Measurements from ENCODE around the gene ENPP4.

Gene ENPP4

GRCh38 chr6:46160102-46160501 lies 30.3 kb downstream of the ENPP4 start:
- H3K4me3 Mint-ChIP-seq = no peak overlapping the region
- no peaks in the 10 kb centered on the region for H3K4me1 Mint-ChIP-seq
- DNase-seq = no peak
- no peak overlapping the region for H3K27ac Mint-ChIP-seq
- no peak for ATAC-seq
- H3K9me3 Mint-ChIP-seq = no peaks in the 10 kb centered on the region
- H3K27me3 Mint-ChIP-seq = peaks cover 22% of the 10 kb centered on the region

- peak; percentile 91 for ATAC-seq
- Mint-ChIP-seq H3K27ac (peak within 1 kb of the TSS; percentile 78 to 85), H3K4me3 (peak within 1 kb of the TSS; percentile 83 to 91), H3K9me3 (no peaks in the 10 kb centered on the region), H3K4me1 (peaks cover 21% of the 10 kb centered on the region), H3K27me3 (peaks cover 15% of the 10 kb centered on the region)
- DNase-seq = peak; percentile 65 to 66
Observed at GRCh38 chr6:46170357-46171289, 40.8 kb downstream of the ENPP4 start, which contains the start of gene ENPP5. Gene ENPP5 (minus strand): TSS chr6:46170980. CDS start chr6:46168262, 2,718 bp downstream.

- no peaks in the 10 kb centered on the region for H3K9me3 Mint-ChIP-seq
- no peak overlapping the region for H3K4me3 Mint-ChIP-seq
- ATAC-seq (no peak), DNase-seq (no peak)
- H3K27me3 Mint-ChIP-seq = peaks cover 19% of the 10 kb centered on the region
- H3K4me1 Mint-ChIP-seq = peaks cover 32% of the 10 kb centered on the region
- H3K27ac Mint-ChIP-seq = no peak overlapping the region
Observed at GRCh38 chr6:46172176-46172575, 42.4 kb downstream of the ENPP4 start.

GRCh38 chr6:46174904-46175303 lies 45.1 kb downstream of the ENPP4 start:
- DNase-seq (no peak), ATAC-seq (no peak)
- Mint-ChIP-seq H3K27me3 (peaks cover 31% of the 10 kb centered on the region), H3K9me3 (no peaks in the 10 kb centered on the region), H3K4me1 (peaks cover 32% of the 10 kb centered on the region), H3K27ac (peak overlapping the region in 1 of 2 donors; percentile 51), H3K4me3 (peak overlapping the region in 1 of 2 donors; percentile 14)

GRCh38 chr6:46175446-46175845 lies 45.7 kb downstream of the ENPP4 start:
- Mint-ChIP-seq H3K27me3 (peaks cover 27% of the 10 kb centered on the region), H3K27ac (peak overlapping the region in 1 of 2 donors; percentile 51), H3K4me3 (peak overlapping the region in 1 of 2 donors; percentile 14), H3K9me3 (no peaks in the 10 kb centered on the region), H3K4me1 (peaks cover 26% of the 10 kb centered on the region)
- peak in 1 of 2 donors; percentile 11 for DNase-seq
- ATAC-seq = peak; percentile 87

GRCh38 chr6:46175976-46176375 lies 46.2 kb downstream of the ENPP4 start:
- H3K4me1 Mint-ChIP-seq = peaks cover 23% of the 10 kb centered on the region
- ATAC-seq = no peak
- H3K9me3 Mint-ChIP-seq = no peaks in the 10 kb centered on the region
- no peak overlapping the region for H3K4me3 Mint-ChIP-seq
- H3K27ac Mint-ChIP-seq = peak overlapping the region in 1 of 2 donors; percentile 34
- DNase-seq = no peak
- peaks cover 27% of the 10 kb centered on the region for H3K27me3 Mint-ChIP-seq

GRCh38 chr6:46184114-46184513 lies 54.3 kb downstream of the ENPP4 start:
- H3K4me1 Mint-ChIP-seq = no peaks in the 10 kb centered on the region
- ATAC-seq (no peak), DNase-seq (no peak)
- H3K9me3 Mint-ChIP-seq = no peaks in the 10 kb centered on the region
- peaks cover 34% of the 10 kb centered on the region for H3K27me3 Mint-ChIP-seq
- H3K4me3 Mint-ChIP-seq = no peak overlapping the region
- H3K27ac Mint-ChIP-seq = no peak overlapping the region

GRCh38 chr6:46186583-46186982 lies 56.8 kb downstream of the ENPP4 start:
- Mint-ChIP-seq H3K27ac (no peak overlapping the region), H3K4me3 (no peak overlapping the region), H3K27me3 (peaks cover 30% of the 10 kb centered on the region), H3K4me1 (no peaks in the 10 kb centered on the region), H3K9me3 (no peaks in the 10 kb centered on the region)
- ATAC-seq (no peak), DNase-seq (no peak)

GRCh38 chr6:46189726-46190125 lies 59.9 kb downstream of the ENPP4 start:
- H3K9me3 Mint-ChIP-seq = no peaks in the 10 kb centered on the region
- no peak overlapping the region for H3K4me3 Mint-ChIP-seq
- H3K4me1 Mint-ChIP-seq = no peaks in the 10 kb centered on the region
- H3K27me3 Mint-ChIP-seq = peaks cover 25% of the 10 kb centered on the region
- DNase-seq = no peak
- H3K27ac Mint-ChIP-seq = no peak overlapping the region
- ATAC-seq = no peak

- peaks cover 15% of the 10 kb centered on the region for H3K27me3 Mint-ChIP-seq
- no peaks in the 10 kb centered on the region for H3K9me3 Mint-ChIP-seq
- no peak for ATAC-seq
- H3K27ac Mint-ChIP-seq = no peak overlapping the region
- no peak overlapping the region for H3K4me3 Mint-ChIP-seq
- no peaks in the 10 kb centered on the region for H3K4me1 Mint-ChIP-seq
- no peak for DNase-seq
Observed at GRCh38 chr6:46190889-46191288, 61.1 kb downstream of the ENPP4 start.

GRCh38 chr6:46191961-46192360 lies 62.2 kb downstream of the ENPP4 start:
- Mint-ChIP-seq H3K27me3 (peaks cover 15% of the 10 kb centered on the region), H3K4me3 (no peak overlapping the region), H3K9me3 (no peaks in the 10 kb centered on the region), H3K4me1 (no peaks in the 10 kb centered on the region), H3K27ac (no peak overlapping the region)
- DNase-seq = no peak
- no peak for ATAC-seq

All from stimulated activated naive CD8-positive, alpha-beta T cell treated with anti-CD3 and anti-CD28 coated beads, Interleukin-15, amount 100 ng/mL, for 72 hours (primary cell).